GM21381 (cell line): ENCODE results near the gene ZNF814.
A peak's percentile ranks its signal among the peaks of the same experiment; 100 is the strongest.
"Not testable (repeated sequence)": the region's sequence is repeated elsewhere in the genome, so short reads cannot be mapped to it uniquely, and the experiment has no call there.

Source experiments
- ATAC-seq: cut with Tn5 transposase; IDR thresholded peaks from one replicate; pipeline ENCODE4 v1.9.1; 2021; ENCODE audit warnings: mild to moderate bottlenecking, moderate library complexity; ENCODE audit not compliant: unreplicated experiment

ZNF814 gene

DNA sequence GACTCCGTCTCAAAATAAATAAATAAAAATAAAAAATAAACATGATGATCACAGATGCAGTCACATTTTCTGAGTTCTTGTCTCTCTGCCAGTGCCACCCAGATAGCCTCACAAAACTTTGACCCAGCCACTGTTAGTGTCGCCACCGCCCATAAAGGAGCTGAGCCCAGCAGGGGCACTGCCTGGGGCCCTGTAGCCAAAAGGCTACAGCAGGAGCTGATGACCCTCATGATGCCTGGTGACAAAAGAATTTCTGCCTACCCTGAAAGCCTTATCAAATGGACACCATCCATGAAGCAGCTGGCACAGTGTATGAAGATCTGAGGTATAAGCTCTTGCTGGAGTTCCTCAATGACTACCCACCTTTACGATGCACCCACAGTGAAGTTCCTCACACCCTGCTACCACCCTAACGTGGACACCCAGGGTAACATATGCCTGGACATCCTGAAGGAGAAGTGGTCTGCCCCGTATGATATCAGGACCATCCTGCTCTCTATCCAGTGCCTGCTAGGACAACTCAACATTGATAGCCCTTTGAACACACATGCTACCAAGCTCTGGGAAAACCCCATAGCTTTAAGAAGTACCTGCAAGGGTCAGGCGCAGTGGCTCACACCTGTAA is 20.9 kb downstream of the ZNF814 start:
- ATAC-seq = no peak

DNA sequence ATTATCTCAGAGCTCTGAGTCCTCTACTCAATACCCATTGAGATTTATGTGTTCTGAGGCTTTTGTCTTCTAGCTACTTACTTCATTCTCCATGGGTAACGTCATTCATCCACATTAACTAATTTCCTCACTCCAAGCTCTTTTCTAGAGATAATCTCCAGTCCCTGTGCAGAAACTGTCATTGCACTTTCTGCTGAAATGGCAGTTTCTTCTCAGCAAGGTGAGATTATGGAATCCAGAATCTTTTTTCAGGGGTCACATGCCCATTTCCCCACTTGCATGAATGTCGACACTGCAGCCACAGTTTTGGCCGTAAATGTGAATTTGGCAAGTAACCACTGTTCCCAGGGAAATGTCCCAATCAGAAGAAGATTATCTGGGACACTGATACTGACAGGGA is 26.5 kb downstream of the ZNF814 start:
- not testable (repeated sequence) for ATAC-seq

DNA sequence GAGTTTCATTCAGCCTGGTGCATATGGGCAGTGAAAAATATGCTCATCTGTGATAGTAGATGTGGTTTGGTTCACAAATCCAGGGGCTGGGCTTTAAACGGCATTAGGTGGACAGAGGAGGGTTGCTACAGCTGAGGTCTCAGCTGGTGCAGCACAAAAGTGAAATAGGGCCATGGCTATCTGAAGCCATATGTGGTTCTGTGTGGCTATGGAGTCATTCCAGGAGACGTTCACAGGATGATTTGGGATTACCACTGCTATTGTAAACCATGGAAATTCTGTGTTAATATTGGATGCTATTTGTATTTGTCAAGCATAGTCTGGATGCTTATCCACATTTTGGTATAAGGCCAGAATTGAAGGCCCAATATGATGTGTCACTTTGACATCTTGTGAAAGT is 34.7 kb downstream of the ZNF814 start:
- ATAC-seq = not testable (repeated sequence)

DNA sequence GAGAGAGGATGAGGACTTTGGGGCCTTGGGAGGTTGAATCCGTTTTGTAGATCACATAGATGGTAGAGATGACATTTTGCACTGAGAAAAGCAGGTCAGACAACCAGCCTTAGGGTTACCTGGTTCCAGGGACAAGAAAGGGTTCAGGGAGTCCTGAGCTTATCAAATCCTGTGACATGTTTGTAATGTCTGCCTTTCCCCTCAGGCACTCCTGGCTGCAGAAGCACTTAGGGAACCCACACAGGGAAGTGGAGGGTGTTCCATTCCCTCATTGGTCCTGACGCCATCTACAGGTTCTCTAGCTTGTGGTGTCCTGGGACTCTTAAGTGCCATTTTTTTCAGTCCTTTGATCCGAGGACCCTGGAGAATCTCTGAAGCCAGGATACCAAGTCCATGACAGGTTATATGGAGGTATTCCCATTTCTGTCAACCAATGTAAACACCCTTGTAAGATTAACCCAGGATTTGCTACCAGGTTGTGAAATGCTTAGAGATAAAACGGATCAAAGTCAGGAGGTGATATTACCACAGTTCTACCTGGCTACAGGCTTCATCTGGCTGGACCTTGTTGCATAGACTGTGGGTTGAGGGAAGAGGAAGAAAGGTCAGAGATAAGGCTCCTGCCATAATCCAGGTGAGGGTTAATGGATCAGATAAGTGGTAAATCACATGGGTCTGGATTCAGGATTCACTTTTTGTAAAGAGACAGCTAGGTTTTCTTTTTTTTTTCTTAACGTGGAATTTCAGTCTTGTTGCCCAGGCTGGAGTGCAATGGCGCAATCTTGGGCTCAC is 36.8 kb downstream of the ZNF814 start:
- ATAC-seq = not testable (repeated sequence)

DNA sequence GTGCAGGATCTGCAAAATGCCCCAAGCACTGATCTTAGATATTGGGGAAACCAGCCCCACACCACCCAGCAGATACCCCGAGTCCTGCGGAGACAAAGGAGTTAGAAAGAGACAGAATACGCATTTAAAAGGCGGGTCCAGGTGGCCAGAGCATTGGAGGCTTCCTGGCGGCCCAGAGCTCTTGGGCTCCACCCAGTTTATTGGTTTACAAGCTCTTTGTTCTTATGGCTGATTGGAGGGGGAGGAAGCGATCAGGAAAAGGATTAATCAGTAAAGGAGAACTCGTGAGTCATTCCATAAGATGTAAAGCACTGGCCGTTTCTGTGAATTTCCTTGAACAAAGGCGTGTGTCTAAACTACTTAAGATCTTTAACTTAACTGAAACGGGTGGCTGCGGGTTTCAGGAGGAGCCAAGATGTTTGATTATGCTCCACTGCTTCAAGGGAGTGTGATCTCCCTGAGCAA is 38.3 kb downstream of the ZNF814 start:
- no peak for ATAC-seq

DNA sequence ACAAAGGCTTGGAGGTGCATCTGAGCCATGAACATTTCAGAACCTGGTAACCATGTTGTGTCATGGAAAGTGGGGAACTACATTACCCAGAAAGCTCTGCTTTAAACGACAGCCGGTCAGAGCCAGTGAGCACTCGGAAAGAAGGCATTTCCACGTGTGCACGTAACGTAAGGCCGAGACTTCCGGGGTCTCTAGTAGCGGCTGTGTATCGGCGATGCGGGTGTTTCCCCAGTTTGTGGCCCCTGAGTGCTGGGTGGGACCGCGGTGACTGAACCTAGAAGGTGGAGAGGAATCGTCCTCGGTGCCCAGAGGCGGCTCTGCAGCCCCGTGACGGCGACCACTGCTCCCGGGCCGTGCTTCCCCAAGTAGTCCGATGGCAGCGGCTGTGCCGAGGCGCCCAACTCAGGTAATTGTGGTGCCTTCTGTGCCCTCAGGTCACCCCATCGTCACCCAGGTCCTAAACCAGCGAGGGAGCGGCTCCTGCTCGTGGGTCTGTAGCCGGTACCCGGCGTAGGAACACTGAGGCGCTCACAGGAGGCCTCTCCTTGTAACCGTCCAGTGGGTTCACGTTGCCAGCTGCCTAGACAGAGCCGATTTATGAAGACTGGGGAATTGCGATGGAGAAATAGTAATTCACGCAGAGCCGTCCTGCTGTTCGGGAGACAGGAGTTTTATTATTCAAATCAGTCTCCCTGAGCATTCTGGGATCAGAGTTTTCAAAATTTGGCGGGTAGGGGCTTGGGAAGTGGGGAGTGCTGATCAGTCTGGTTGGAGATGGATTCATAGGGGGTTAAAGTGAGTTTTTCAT is 39.0 kb downstream of the ZNF814 start, which contains the start of gene ZNF587:
ZNF587 (plus strand) TSS at position 194 of the 808 bp plus-strand sequence; CDS start at position 374, 180 bp downstream.
- ATAC-seq = peak; percentile 93

DNA sequence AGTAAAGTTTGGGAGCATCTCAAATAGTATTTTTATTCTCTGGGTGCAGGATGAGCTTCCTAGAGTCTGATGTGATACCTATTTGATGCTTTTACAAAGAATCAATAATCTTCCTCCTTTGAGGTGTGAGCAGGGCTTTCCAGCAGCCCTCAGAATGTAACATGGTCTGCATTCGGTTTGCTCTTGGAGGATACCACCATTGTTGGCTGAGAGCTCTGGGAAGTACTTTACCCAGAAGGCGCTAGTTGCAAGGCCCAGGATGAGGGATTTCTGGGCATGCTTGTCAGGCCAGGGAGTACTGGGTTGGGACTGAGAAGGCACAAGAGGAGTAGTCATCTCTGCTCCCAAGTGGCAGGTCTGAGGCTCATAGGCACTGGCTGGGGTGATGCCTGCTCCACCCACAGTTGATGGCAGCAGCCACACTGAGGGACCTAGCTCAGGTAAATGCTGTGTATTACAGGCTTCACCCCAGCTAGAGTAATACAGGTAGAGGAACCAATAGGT is 39.6 kb downstream of the ZNF814 start:
- ATAC-seq = peak; percentile 29

DNA sequence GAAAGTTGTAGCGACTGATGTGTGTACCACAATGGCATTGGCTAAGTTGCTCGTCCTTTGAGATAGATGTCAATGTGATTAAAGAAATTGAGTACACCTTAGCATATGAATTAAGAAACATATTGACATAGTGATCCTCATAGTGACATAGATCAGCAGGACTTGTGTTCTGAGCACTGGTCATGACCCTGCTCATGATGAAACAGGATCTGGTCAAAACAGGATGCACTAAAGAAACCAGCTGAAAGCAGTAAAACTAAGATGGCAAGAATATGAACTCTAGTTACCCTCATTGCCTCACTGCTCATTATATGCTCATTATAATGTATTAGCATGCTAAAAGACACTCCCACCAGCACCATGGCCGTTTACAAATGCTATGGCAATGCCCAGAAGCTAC is 41.7 kb downstream of the ZNF814 start:
- not testable (repeated sequence) for ATAC-seq

DNA sequence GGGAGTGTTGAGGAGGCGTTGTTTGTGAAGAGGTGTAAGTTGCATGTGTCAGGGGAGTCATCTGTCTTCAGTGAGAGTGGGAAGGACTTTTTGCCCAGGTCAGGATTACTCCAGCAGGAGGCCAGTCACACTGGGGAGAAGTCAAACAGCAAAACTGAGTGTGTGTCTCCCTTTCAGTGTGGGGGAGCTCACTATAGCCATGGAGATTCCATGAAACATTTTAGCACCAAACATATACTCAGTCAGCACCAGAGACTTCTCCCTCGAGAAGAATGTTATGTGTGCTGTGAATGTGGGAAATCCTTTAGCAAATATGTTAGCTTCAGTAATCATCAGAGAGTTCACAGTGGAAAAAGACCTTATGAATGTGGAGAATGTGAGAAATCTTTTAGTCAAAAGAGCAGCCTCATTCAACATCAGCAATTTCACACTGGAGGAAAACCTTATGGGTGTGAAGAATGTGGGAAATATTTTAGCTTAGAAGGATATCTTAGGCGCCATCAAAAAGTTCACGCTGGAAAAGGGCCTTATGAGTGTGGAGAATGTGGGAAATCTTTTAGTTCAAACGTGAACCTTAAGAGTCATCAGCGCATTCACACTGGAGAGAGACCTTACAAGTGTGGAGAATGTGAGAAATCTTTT is 47.6 kb downstream of the ZNF814 start:
- ATAC-seq = no peak

DNA sequence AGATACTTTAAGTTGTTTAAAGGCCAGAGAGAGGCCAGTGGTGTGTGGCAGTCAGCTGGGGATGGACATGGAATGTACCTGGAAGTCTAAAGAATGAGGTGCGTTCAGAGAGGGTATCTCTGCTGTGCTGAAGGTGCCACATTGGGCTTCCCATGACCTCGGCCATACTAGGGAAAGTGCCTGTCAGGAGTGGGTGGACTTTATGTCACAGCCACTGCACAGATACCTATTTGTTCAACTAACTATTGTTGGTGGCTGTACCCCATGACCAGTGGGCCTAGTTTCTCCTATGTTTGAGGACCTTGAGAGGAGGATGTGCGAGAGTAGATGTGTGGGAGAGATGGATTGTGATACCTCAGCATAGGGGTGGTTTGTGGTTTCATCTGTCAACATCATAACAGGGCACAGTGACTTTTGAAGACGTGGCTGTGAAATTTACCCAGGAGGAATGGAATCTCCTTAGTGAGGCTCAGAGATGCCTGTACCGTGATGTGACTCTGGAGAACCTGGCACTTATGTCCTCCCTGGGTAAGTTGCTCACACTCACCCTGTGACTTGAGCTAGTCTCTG is 50.1 kb downstream of the ZNF814 start:
- ATAC-seq = not testable (repeated sequence)

DNA sequence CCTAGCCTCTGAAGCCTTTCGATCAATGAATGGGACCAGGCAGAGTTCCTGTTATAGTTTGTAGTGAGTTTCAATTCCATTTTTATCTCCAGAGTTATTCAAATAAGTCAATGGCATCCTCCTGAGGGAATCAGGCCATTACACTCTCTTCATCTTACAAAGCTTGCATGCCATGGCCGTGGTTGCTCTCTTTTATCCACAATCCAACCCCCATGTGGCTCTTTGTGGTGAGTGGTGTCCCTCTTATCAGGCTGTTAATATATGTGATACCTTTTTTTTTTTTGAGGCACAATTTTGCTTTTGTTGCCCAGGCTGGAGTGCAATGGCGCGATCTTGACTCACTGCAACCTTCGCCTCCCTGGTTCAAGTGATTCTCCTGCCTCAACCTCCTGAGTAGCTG is 51.8 kb downstream of the ZNF814 start:
- ATAC-seq = not testable (repeated sequence)

DNA sequence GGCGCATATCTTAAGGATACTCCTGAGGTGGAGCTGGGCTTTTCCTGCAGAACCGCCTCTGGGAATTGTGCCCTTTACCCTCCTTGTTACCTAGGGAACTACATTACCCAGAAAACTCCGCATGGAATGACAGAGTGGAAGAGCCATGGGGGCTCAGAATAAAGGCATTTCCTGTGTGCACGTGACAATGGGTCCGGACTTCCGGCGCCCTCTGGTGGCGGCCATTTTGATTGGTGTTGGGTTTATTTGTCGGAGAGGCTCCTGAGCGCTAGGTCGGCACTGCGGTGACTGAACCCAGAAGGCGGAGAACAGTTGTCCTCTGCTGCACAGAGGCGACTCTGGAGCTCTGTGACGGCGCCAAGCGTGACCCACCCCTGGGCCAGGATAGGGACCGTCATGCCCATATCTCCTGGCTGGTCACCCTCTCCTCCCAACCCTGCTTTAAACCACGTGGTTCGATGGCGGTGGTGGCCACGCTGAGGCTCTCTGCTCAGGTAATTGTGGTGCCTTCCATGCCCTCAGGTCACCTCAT is 58.7 kb downstream of the ZNF814 start, which contains the start of gene ZNF587B:
ZNF587B (plus strand) TSS at position 229 of the 532 bp plus-strand sequence; CDS start at position 459, 230 bp downstream.
- no peak for ATAC-seq

DNA sequence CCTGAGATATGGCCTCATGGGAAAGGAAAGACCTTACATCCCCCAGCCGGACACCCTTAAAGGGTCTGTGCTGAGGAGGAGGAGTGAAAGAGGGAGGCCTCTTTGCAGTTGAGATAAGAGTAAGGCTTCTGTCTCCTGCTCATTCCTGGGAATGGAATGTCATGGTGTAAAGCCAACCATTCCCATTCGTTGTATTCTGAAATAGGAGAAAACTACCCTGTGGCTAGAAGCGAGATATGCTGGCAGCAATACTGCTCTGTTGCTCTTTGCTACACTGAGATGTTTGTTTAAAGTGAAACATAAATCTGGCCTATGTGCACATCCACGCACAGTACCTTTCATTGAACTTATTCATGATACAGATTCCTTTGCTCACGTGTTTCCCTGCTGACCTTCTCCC is 59.5 kb downstream of the ZNF814 start:
- ATAC-seq = no peak

DNA sequence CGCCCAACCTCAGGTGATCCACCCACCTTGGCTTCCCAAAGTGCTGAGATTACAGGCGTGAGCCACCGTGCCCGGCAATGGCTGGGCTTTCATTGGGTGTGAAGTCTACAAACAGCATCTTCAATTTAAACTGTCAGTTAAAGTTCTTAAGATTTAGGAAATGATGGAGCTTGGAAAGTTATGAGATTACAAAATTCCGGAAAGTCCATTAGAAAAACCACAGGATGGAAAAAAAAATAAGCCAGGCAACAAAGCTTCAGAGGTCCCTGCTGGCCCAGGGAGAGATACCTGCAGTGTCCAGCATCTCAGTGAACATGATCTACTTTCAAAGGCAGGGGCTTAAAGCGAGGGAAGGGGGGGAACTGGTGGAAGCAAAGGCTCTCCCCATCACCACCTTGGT is 63.3 kb downstream of the ZNF814 start:
- ATAC-seq = no peak

DNA sequence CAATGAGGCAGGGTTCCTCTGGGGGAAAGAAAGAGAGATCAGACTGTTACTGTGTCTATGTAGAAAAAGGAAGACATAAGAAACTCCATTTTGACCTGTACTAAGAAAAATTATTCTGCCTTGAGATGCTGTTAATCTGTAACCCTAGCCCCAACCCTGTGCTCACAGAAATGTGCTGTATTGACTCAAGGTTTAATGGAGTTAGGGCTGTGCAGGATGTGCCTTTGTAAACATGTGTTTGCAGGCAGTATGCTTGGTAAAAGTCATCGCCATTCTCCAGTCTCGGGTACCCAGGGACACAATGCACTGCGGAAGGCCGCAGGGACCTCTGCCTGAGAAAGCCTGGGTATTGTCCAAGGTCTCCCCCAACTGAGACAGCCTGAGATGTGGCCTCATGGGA is 65.2 kb downstream of the ZNF814 start:
- ATAC-seq = not testable (repeated sequence)

DNA sequence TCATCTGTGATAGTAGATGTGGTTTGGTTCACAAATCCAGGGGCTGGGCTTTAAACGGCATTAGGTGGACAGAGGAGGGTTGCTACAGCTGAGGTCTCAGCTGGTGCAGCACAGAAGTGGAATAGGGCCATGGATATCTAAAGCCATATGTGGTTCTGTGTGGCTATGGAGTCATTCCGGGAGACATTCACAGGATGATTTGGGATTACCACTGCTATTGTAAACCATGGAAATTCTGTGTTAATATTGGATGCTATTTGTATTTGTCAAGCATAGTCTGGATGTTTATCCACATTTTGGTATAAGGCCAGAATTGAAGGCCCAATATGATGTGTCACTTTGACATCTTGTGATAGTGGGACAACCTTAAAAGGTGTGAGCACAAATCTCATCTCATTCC is 65.7 kb downstream of the ZNF814 start:
- ATAC-seq = not testable (repeated sequence)

DNA sequence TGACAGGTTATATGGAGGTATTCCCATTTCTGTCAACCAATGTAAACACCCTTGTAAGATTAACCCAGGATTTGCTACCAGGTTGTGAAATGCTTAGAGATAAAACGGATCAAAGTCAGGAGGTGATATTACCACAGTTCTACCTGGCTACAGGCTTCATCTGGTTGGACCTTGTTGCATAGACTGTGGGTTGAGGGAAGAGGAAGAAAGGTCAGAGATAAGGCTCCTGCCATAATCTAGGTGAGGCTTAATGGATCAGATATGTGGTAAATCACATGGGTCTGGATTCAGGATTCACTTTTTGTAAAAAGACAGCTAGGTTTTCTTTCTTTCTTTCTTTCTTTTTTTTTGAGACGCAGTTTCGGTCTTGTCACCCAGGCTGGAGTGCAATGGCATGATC is 67.3 kb downstream of the ZNF814 start:
- not testable (repeated sequence) for ATAC-seq

DNA sequence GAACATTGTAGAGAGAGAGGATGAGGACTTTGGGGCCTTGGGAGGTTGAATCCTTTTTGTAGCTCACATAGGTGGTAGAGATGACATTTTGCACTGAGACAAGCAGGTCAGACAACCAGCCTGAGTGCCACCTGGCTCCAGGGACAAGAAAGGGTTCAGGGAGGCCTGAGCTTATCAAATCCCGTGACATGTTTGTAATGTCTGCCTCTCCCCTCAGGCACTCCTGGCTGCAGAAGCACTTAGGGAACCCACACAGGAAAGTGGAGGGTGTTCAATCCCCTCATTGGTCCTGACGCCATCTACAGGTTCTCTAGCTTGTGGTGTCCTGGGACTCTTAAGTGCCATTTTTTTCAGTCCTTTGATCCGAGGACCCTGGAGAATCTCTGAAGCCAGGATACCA is 67.7 kb downstream of the ZNF814 start:
- not testable (repeated sequence) for ATAC-seq

DNA sequence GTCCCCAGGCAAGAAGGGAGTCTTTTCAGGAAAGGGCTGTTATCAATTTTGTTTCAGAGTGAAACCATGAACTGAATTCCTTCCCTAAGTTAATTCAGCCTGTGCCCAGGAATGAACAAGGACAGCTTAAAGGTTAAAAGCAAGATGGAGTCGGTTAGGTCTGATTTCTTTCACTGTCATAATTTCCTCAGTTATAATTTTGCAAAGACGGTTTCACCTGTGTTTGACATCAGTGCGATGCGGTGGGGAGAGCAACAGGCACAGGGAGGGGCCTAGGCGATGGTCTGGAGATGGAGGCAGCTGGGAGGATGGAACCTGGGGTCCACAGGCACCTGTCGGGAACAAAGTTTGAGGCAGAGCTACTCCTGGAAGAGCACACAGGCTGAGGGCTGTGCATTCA is 68.2 kb downstream of the ZNF814 start:
- no peak for ATAC-seq
